Glomerular endothelial cell (primary cell): ENCODE results near the gene DLG4. TPM values are rescaled to one million over a fixed set of nuclear protein-coding genes. Genes with fewer than 3 reads are reported as not detected.

Source experiments
- DNase-seq: peaks from one replicate; pipeline ENCODE4 v3.0.0-alpha.2; 2011; ENCODE audit warnings: low read depth, low spot score; ENCODE audit errors: extremely low read depth
- total RNA-seq: library from RNA; depleted of rRNA; stranded (reverse); fragments of >200 nt; gene quantifications from 2 replicates; pipeline ENCODE4 v1.2.3, GENCODE V29; 2015

The DLG4 gene
- total RNA-seq, 1 donor from 2014 or later, result 22.3 TPM

- no peak for DNase-seq
These were observed 3.2 kb downstream of the DLG4 start for GRCh38 chr17:7216242-7217112.

- DNase-seq, result no peak
These were observed 3.9 kb downstream of the DLG4 start for GRCh38 chr17:7215652-7216180.

- no peak for DNase-seq
These were observed 4.4 kb downstream of the DLG4 start for GRCh38 chr17:7215136-7215638.

GRCh38 chr17:7214300-7215135 lies 5.1 kb downstream of the DLG4 start:
- no peak for DNase-seq

DNA sequence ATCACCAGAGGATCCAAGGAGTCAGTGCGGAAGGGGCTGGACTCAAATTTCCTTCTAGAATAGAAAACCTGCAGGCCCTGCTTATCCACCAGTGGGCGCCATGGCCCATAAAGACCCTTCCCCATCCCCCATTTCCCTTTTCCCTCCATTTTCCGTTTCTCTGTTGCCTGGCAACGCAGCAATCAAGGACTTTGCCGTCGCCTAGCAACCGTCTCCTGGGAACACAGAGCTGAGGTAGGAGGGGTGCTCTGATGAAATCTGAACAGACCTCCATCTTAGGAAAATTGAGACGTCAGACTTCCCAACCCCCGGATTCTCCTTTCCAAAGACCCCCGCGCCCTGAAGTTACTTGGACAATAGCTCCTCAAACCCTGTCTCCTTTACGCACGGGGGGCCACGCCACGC lies 5.7 kb downstream of the DLG4 start:
- DNase-seq, result no peak

DNA sequence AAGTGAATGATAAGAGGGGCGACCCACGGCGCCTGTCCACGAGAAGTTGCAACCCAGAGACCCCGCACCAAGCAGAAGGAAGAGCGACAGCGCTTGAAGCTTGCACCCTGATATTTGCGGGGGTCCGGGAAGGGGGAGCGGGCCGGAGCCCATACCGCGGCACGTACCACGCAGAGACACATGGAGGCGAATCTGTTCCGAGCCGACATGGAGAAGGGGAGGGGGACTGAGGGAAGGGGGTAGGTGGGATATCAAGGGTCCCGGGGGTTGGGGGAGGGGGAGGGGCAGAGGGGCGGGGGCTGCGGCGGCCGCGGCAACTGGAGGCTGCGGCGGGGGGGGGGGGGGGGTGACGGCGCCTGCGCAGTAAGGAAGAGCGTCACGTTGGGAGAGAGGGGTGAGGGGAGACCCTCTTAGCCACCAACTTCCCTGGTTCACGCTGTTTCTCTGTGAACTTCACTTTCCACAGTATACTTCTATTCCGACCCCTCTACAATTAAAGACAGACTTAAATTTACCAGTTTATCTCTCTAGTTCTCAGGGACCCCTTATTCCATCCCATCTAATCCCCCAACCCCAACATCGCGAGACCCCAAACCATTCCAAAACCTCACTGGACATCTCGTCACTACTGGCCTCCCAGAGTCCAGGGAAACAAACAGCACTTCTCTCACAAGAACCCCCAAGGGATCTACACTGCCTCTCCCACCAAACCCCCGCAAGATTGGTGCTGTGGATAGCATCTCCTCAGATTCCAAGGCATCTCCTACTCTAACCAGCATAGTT lies 8.0 kb downstream of the DLG4 start:
- DNase-seq, result no peak

- no peak for DNase-seq
These were observed 10.7 kb downstream of the DLG4 start for GRCh38 chr17:7208754-7209460.

DNA sequence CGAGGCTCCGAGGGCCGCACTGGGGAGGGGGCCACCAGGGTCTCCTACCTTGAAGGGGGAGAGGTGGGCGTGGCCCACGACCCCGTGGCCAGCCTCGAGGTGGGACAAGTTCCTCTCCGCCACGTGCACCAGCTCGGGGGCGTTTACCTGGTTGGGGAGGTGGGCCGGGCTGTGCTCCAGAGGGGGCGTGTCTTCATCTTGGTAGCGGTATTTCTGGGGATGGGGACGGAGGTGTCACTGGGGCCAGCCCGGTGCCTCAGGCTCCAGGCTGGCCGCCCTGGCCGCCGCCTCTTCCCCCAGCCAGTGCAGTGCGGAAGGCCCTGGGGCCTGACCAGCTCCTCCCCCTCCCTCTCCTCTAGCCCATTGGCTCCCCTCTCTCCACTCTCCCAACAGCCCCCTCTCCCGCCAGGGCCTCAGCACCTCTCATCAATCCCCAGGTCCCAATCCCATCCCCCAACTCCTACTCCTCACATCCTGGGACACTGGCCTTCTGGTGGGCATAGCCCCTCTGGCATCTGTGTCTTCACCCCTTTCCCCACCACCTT lies 11.5 kb downstream of the DLG4 start:
- DNase-seq, result no peak

DNA sequence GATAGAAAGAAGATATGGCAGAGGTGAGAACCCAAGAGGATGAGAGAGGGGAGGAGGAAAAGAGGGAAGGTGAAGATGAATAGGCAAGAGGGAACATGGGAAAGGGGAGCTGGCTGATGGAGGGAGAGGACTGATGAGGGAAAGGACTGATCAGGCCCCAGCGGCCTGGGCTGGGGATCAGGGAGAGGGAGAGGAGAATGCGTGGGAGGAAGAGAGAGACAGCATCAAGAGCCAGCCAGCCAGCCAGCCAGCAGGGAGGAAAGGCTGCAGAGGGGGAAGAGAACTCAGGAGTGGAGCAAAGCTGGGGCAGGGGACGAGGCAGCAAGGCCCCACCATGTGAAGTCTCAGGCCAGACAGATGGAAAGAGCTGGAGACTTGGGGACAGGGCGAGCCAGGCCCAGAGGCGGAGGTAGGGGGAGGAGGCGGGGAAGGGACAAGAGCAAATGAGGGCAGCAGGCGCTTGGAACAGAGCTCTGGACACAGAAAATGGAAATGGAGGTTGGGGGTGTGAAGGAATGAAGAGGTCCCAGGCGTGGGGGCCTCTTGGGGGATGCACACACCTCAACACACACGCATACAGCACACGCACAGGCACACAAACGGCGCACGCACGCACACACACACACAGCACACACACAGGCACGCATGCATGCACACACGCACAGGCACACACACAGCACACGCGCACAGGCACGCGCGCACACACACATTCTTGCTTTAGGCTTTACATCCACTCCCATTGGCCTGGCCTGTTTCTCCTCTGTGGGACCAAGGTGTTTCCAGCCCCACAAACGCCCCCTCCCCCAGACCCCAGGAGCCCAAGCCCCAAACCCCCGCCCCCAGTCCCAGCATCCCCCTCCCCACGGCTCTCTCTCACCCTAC lies 12.3 kb downstream of the DLG4 start:
- no peak for DNase-seq

DNA sequence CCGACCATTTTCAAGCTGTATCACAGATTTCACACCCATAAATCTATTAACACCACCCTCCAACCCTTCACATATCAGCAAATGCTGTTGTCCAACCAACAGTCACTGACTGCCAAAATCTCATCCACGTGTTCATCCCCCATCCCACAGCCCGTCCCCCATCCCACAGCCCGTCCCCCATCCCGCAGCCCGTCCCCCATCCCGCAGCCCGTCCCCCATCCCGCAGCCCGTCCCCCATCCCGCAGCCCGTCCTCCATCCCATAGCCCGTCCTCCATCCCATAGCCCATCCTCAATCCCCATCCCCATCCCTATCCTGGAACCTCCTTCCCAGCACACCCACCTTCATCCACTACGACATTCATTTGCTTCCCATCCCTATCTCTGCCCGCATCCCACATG lies 14.1 kb downstream of the DLG4 start:
- no peak for DNase-seq

DNA sequence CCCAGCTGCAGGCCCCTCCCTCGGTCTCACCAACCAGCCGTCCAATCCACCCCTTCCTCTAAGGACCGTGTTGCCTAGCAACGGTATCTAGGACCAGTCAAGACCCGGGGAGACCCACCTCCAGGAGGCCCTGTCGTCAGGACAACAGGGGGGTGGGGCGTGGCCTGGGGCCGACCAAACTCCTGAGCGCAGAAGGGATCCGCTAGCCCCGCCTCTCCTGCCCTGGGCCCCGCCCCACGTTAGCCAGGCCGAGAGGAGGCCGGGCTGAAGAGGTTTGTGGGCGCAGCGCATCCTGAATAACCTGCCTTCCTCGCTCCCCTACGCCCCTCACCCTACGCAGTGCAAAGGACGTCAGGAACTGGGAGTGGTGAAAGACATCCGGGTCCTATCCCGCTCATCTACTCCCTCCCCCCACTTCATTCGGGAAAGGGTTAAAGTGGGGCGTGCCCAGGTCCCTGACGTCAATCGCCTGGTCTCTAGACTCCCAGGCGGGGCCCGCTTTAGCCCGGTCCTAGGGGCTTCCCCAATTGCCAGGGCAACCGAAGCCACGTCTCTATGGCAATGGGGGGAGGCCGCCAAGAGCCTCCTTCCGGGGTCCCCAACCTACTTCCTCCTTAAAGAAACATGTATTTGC lies 14.7 kb downstream of the DLG4 start:
- DNase-seq, result peak; percentile 23

DNA sequence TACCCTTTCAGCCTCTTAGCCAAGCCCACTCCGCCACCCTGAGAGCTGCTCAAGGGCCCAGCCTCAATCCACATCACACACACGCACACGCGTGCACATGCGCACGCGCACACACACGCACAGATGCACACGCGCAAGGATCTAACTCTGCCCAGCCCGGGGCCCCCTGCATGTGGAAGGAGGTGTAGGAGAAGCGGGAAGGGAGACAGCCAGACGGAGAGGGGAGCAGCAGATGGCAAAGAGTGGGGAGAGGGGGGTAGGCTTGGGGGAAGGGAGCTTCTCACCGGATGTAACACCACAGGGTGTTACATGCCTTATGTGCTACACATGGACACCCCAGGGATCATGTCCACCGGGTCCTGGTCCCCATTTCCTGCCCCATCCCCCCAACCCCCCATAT lies 15.3 kb downstream of the DLG4 start:
- no peak for DNase-seq

DNA sequence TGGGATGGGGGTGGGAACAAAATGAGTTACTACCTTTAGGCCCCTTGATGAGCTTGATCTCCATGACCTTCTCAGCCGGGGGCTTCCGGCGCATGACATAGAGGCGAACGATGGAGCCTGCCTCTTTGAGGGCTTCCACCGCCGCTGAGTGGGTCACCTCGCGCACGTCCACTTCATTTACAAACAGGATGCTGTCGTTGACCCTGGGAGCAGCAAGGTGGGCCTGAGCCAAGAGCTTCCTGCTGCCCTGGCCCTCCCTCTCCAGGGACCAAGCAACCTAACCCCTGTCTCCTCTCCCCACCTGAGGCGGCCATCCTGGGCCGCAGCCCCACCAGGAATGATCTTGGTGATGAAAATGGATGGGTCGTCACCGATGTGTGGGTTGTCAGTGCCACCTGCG lies 16.2 kb downstream of the DLG4 start:
- no peak for DNase-seq

- DNase-seq, result no peak
These were observed 22.8 kb downstream of the DLG4 start for GRCh38 chr17:7196651-7197401.

GRCh38 chr17:7195971-7196370 lies 23.7 kb downstream of the DLG4 start:
- DNase-seq, result no peak

DNA sequence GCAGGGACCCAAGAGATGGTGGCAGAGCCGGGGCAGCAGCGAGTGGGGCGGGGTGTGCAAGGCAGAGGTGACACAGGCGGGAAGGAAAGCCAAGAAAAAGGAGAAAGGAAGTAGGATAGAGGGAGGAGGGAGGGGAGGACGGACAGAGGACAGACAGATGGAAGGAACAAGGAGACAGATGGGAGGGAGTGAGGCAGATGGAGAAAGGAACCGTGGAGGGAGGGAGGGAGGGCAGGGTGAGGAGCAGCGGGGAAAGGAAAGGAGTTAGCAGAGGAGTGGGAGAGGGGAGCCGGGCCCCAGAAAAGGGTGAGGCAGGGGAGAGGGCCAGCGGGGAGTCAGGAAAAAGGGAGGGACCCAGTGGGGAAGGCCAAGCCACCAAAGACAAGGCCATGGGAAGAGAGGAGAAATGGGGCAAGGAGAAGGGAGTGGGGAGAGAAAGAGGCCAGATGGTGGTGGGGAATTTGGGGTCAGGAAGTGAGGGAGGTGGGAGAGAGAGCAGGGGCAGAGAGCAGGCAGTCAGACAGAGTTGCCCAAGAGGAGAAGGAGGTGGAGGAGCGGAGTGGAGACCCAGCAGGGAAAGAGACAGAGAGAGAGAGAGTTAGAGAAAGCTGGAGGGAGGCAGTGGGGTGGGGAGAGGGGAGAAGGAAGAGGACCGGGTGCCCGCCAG lies 27.2 kb downstream of the DLG4 start:
- no peak for DNase-seq
